Transverse colon (tissue), 4 donors: ENCODE data around the gene TBC1D17. TPM values are rescaled to one million over a fixed set of nuclear protein-coding genes. Genes with fewer than 3 reads are reported as not detected.
A peak's percentile ranks its signal among the peaks of the same experiment; 100 is the strongest.

Experiments used
- DNase-seq: peaks from one replicate; pipeline ENCODE4 v3.0.0-alpha.2; 2019
- H3K27ac ChIP-seq, 4 donors: fragments of 200-600 bp; sonication (generic); 2 replicates each; pipeline ENCODE4 v1.5.1; 2016 to 2018; ENCODE audit warnings: inconsistent platforms in 4 of 4
- H3K27me3 ChIP-seq: fragments of 200-600 bp; sonication (generic); 2 replicates; pipeline ENCODE4 v1.5.1; 2017; ENCODE audit warnings: inconsistent platforms
- H3K36me3 ChIP-seq, 4 donors: fragments of 200-600 bp; sonication (generic); 2 replicates each; pipeline ENCODE4 v1.5.1; 2017 to 2019; ENCODE audit warnings: inconsistent platforms in 4 of 4
- H3K4me1 ChIP-seq, 4 donors: fragments of 200-600 bp; sonication (generic); 2 replicates each; pipeline ENCODE4 v1.5.1; 2017 to 2020; ENCODE audit warnings: inconsistent platforms in 4 of 4
- H3K4me3 ChIP-seq, 4 donors: fragments of 200-600 bp; sonication (generic); 1 replicate in 1 of 4; 2 replicates in 3 of 4; pipeline versions ENCODE4 v1.5.1 to v1.6.1; 2017 to 2019; ENCODE audit warnings: inconsistent platforms in 4 of 4
- H3K9me3 ChIP-seq, 2 donors: fragments of 200-600 bp; sonication (generic); 2 replicates each; pipeline ENCODE4 v1.5.1; 2017 to 2019; ENCODE audit warnings: inconsistent platforms in 2 of 2
- CTCF ChIP-seq, 5 experiments: fragments of 200-600 bp in 3 of 5; fragments of 450-650 bp in 2 of 5; sonication (generic) in 3 of 5; IDR thresholded peaks; 1 replicate in 2 of 5; 2 replicates in 3 of 5; pipeline ENCODE4 v1.5.1; 2016 to 2017; ENCODE audit warnings: antibody characterized with exemption in 5 of 5, inconsistent platforms in 3 of 5, mild to moderate bottlenecking in 2 of 5, moderate library complexity in 1 of 5
- EP300 ChIP-seq: sonication (generic); formaldehyde crosslinking; IDR thresholded peaks from one replicate; pipeline ENCODE4 v1.6.1; 2017; ENCODE audit warnings: antibody characterized with exemption, low read depth
- POLR2A ChIP-seq: fragments of 450-650 bp; IDR thresholded peaks from one replicate; pipeline ENCODE4 v1.6.1; 2016; ENCODE audit warnings: antibody characterized with exemption, mild to moderate bottlenecking, moderate library complexity
- POLR2AphosphoS5 ChIP-seq, 3 donors: sonication (generic); formaldehyde crosslinking; IDR thresholded peaks; one replicate each; pipeline ENCODE4 v1.6.1; 2016; ENCODE audit warnings: antibody characterized with exemption in 3 of 3
- WGBS, 2 donors: methylation state at CpG; one replicate each; pipeline ENCODE4 v1.1.5; 2018; ENCODE audit warnings: low coverage in 1 of 2; 5-methylcytosine and 5-hydroxymethylcytosine counted together
- in situ Hi-C, 4 donors: fragments of 200-750 bp; cut with MboI; loops; one replicate each; pipeline versions ENCODE4 v1.15.0 to v1.15.1; 2017; ENCODE audit warnings: low sequenced_read_pairs in 3 of 4, low pct_ligation_motif_present in 1 of 4, low pct_unique_long_range_greater_than_20kb in 1 of 4
- intact Hi-C: fragments of 100-400 bp; cut with DNase I; formaldehyde crosslinking; loops from one replicate; pipeline ENCODE4 v1.15.1; 2023; ENCODE audit warnings: low total_unique reads
- total RNA-seq, 4 donors: library from RNA; depleted of rRNA; stranded (reverse); fragments of >200 nt; gene quantifications; one replicate each; pipeline ENCODE4 v1.1.0, GENCODE V29; 2016

Gene TBC1D17
- total RNA-seq, 4 donors from 2014 or later = 26.4 to 80.8 (median 47.9) TPM

DNA sequence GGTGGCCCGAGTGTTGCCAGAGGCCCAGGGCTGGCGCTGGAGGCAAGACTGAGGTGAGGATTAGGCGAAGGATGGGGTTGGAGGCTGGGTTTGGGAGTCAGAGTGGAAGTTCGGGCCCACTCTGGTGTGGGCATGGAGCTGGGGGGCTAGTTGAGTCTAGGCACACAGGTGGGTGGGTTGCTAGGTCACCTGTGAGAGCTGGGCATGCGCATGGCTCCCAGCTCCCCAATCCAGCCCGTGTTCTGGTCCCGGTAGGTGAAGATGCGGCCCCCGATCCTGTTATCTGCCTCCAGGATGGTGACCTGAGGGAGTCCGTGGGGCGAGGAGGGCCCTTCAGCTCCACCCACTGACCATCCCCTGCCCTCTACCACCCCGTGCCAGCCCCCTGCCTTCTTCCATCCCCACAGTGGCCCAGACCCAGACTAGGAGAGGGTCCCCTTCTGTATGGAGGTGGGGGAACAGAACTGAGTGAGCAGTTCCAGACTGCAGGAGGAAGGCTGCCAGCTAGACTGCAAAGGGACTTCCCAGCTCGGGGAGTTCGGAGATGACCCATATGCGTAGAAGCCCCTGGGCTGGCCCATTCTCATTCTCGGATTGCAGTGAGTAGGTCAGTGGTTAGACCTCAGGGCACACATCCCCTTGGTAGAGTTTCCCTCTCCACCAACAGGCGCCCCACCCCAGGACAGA lies 17.5 kb downstream of the TBC1D17 start:
- intact Hi-C loops = no loop called here
- TF ChIP-seq EP300 (no peak), CTCF (IDR thresholded peaks at IDR 0.05) (no peak), POLR2A (no peak), POLR2AphosphoS5 (IDR thresholded peaks at IDR 0.05) (no peak)
- no peaks in the 10 kb centered on the region for H3K9me3 ChIP-seq
- no peaks in the 10 kb centered on the region for H3K27me3 ChIP-seq
- in situ Hi-C loops = no loop called here
- 76% methylated on average over 16 of the region's 17 CpGs; no CpG with 5 or more reads in 1 of the 2 donors for WGBS, 2 donors
- H3K4me3 ChIP-seq = no peak overlapping the region
- peaks cover 6 to 29% (median 21%) of the 10 kb centered on the region in 4 donors for H3K4me1 ChIP-seq
- H3K36me3 ChIP-seq = no peaks in the 10 kb centered on the region
- H3K27ac ChIP-seq = no peak overlapping the region
- no peak for DNase-seq

GRCh38 chr19:49895566-49896297 lies 18.2 kb downstream of the TBC1D17 start:
- intact Hi-C loops (no loop called here), in situ Hi-C loops (no loop called here)
- Histone ChIP-seq H3K4me1 (peaks cover 0 to 22% (median 14%) of the 10 kb centered on the region in 4 donors), H3K9me3 (no peaks in the 10 kb centered on the region), H3K36me3 (no peaks in the 10 kb centered on the region), H3K27me3 (no peaks in the 10 kb centered on the region), H3K27ac (no peak overlapping the region), H3K4me3 (no peak overlapping the region)
- TF ChIP-seq CTCF (IDR thresholded peaks at IDR 0.05) = no peak
- no peak for TF ChIP-seq POLR2AphosphoS5 (IDR thresholded peaks at IDR 0.05)
- no peak for TF ChIP-seq POLR2A
- TF ChIP-seq EP300 = no peak
- WGBS, 2 donors = 61% methylated on average over 17 of the region's 17 CpGs; no CpG with 5 or more reads in 1 of the 2 donors
- no peak for DNase-seq

GRCh38 chr19:49896863-49897621 lies 19.5 kb downstream of the TBC1D17 start, which contains the start of gene IL4I1:
IL4I1 (minus strand) TSS chr19:49896887; CDS start chr19:49896160, 727 bp downstream.
- in situ Hi-C loops (no loop called here), intact Hi-C loops (no loop called here)
- peak; percentile 45 for DNase-seq
- Histone ChIP-seq H3K27me3 (no peaks in the 10 kb centered on the region), H3K9me3 (no peaks in the 10 kb centered on the region), H3K4me1 (peaks cover 0 to 22% (median 12%) of the 10 kb centered on the region in 4 donors), H3K4me3 (no peak within 1 kb of the TSS), H3K27ac (peak within 1 kb of the TSS; percentile 38 to 74 (median 58)), H3K36me3 (no peaks in the 10 kb centered on the region)
- TF ChIP-seq CTCF (IDR thresholded peaks at IDR 0.05) (no peak), POLR2AphosphoS5 (IDR thresholded peaks at IDR 0.05) (no peak), EP300 (no peak), POLR2A (no peak)
- WGBS, 2 donors = 20% methylated on average over 20 of the region's 20 CpGs; no CpG with 5 or more reads in 1 of the 2 donors

DNA sequence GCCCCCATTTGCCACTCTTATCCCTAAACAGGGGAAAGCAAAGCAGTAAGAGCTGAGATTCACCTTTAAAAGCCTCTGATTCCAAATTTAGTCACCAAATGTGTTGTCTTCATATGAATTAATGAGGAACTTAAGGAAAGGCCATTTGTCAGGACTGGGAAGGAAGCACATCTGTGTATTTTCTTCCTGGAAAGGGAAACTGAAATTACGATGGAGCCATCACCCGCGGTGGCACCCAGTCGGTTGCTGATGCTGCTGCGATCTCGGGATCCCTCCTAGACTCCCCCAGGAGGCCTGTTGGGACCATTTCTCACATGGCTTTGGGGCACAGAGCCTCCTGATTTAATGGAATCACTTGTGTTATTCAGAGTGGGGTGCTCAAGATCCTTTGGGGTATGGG lies 26.6 kb downstream of the TBC1D17 start:
- DNase-seq = no peak
- Histone ChIP-seq H3K27me3 (no peaks in the 10 kb centered on the region), H3K27ac (no peak overlapping the region), H3K4me3 (no peak overlapping the region), H3K4me1 (no peaks in the 10 kb centered on the region), H3K9me3 (no peaks in the 10 kb centered on the region), H3K36me3 (peaks cover 0 to 12% (median 6%) of the 10 kb centered on the region in 4 donors)
- WGBS, 2 donors = 28 to 51% methylated on average over 4 to 6 of the region's 6 CpGs
- TF ChIP-seq CTCF (IDR thresholded peaks at IDR 0.05) (no peak), EP300 (no peak), POLR2A (no peak), POLR2AphosphoS5 (IDR thresholded peaks at IDR 0.05) (no peak)
- in situ Hi-C loops = no loop called here
- intact Hi-C loops = no loop called here
